GM18519 (cell line): ENCODE measurements around the gene PHF21B.
"Not testable (repeated sequence)": the region's sequence is repeated elsewhere in the genome, so short reads cannot be mapped to it uniquely, and the experiment has no call there.

ENCODE experiments used
- ATAC-seq: cut with Tn5 transposase; IDR thresholded peaks from one replicate; pipeline ENCODE4 v1.9.1; 2021; ENCODE audit warnings: mild to moderate bottlenecking, moderate library complexity; ENCODE audit not compliant: unreplicated experiment, low FRiP score

PHF21B gene

GRCh38 chr22:44925465-44926123 is 84.2 kb downstream of the PHF21B start:
- no peak for ATAC-seq

- ATAC-seq: no peak
Measured at GRCh38 chr22:44924710-44925109, 85.1 kb downstream of the PHF21B start.

- no peak for ATAC-seq
Measured at GRCh38 chr22:44924098-44924497, 85.7 kb downstream of the PHF21B start.

GRCh38 chr22:44921766-44922165 is 88.0 kb downstream of the PHF21B start:
- not testable (repeated sequence) for ATAC-seq

GRCh38 chr22:44920183-44920582 is 89.6 kb downstream of the PHF21B start:
- ATAC-seq: no peak

- no peak for ATAC-seq
Measured at GRCh38 chr22:44919691-44920090, 90.1 kb downstream of the PHF21B start.

- no peak for ATAC-seq
Measured at GRCh38 chr22:44918925-44919392, 90.8 kb downstream of the PHF21B start.

GRCh38 chr22:44918166-44918924 is 91.5 kb downstream of the PHF21B start:
- ATAC-seq: no peak

- ATAC-seq: no peak
Measured at GRCh38 chr22:44917372-44918165, 92.2 kb downstream of the PHF21B start.

- no peak for ATAC-seq
Measured at GRCh38 chr22:44916281-44917231, 93.2 kb downstream of the PHF21B start.

- no peak for ATAC-seq
Measured at GRCh38 chr22:44915441-44915840, 94.4 kb downstream of the PHF21B start.

- no peak for ATAC-seq
Measured at GRCh38 chr22:44914026-44914721, 95.6 kb downstream of the PHF21B start.

GRCh38 chr22:44913198-44913983 is 96.4 kb downstream of the PHF21B start:
- ATAC-seq: no peak

- ATAC-seq: no peak
Measured at GRCh38 chr22:44909241-44909640, 100.6 kb downstream of the PHF21B start.

- ATAC-seq: no peak
Measured at GRCh38 chr22:44907765-44908737, 101.8 kb downstream of the PHF21B start.

- no peak for ATAC-seq
Measured at GRCh38 chr22:44906999-44907644, 102.7 kb downstream of the PHF21B start.
